ENCODE data around the gene C1orf21.

Gene C1orf21

GRCh38 chr1:184483101-184483683 lies 96.4 kb downstream of the C1orf21 start:
- no peak for DNase-seq

- DNase-seq, result peak in 1 of 58 donors; percentile 3
Measured at GRCh38 chr1:184485751-184486723, 99.2 kb downstream of the C1orf21 start.

- no peak for DNase-seq
Measured at GRCh38 chr1:184486761-184487445, 100.1 kb downstream of the C1orf21 start.

- DNase-seq, result no peak
Measured at GRCh38 chr1:184487531-184488193, 100.8 kb downstream of the C1orf21 start.

GRCh38 chr1:184489908-184490307 lies 103.1 kb downstream of the C1orf21 start:
- DNase-seq, result no peak

- DNase-seq, result no peak
Measured at GRCh38 chr1:184492536-184492935, 105.7 kb downstream of the C1orf21 start.

- DNase-seq, result no peak
Measured at GRCh38 chr1:184493987-184494388, 107.2 kb downstream of the C1orf21 start.

- no peak for DNase-seq
Measured at GRCh38 chr1:184494929-184495328, 108.1 kb downstream of the C1orf21 start.

GRCh38 chr1:184497959-184498723 lies 111.3 kb downstream of the C1orf21 start:
- DNase-seq, result no peak

- DNase-seq, result no peak
Measured at GRCh38 chr1:184499616-184500015, 112.8 kb downstream of the C1orf21 start.

GRCh38 chr1:184502161-184502560 lies 115.3 kb downstream of the C1orf21 start:
- no peak for DNase-seq

- DNase-seq, result no peak
Measured at GRCh38 chr1:184503221-184503749, 116.5 kb downstream of the C1orf21 start.

- no peak for DNase-seq
Measured at GRCh38 chr1:184504040-184504954, 117.5 kb downstream of the C1orf21 start.

GRCh38 chr1:184504955-184505338 lies 118.1 kb downstream of the C1orf21 start:
- no peak for DNase-seq

GRCh38 chr1:184506481-184506880 lies 119.7 kb downstream of the C1orf21 start:
- DNase-seq, result no peak

GRCh38 chr1:184507165-184507564 lies 120.3 kb downstream of the C1orf21 start:
- DNase-seq, result no peak

GRCh38 chr1:184507604-184508280 lies 120.9 kb downstream of the C1orf21 start:
- DNase-seq, result no peak

GRCh38 chr1:184509105-184509504 lies 122.3 kb downstream of the C1orf21 start:
- no peak for DNase-seq

- DNase-seq, result no peak
Measured at GRCh38 chr1:184510110-184510509, 123.3 kb downstream of the C1orf21 start.
